ENCODE data around the gene ERC2.

DNA sequence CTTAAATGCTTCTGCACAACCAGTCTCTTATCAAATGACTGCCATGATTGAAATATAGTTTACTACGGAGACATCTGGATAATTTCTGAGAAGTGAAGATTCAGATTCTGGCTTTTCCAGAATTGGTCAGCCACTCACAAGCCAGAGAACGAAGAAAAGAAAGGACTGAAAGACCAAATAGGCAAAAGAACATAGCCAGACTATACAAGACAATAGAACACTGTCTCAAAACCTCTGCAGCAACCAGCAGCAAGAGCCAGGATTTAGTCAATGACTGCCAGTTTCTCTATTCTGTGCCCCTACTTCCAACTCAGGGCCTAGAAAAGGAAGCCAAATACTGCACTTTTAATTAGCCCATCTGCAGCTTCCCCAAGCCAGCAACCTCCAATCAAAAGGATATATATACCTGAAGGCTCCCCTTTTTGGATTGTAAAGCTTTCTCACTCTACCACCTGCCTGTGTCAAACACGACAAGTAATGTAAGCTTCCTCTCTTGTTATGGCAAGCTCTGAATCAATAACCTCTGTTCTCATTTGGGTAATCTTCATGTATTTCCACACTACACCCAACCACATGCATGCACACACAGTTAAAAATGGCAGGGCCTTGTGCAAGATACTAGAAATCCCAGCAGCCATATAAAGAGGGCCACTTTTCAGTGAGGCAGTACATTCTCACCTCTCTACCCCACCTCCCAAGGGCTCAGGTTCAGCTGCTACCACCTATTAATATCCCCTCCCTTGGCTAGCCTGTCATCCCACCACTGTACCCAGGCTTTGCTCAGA, 97.1 kb downstream of the ERC2 start:
- TF ChIP-seq POLR2A (IDR thresholded peaks at IDR 0.05): no peak
- no peak for TF ChIP-seq CTCF (IDR thresholded peaks at IDR 0.05)

Data from heart left ventricle (tissue), 13 donors.